BE2C (cell line): ENCODE data around the gene ATP5ME.

Experiments
- DNase-seq: peaks from one replicate; pipeline ENCODE4 v3.0.0-alpha.2; 2020
- H3K27me3 ChIP-seq: fragments of 250-450 bp; sonication (Bioruptor Pico); 2 replicates; pipeline ENCODE4 v1.5.1; 2020; ENCODE audit warnings: mild to moderate bottlenecking
- H3K36me3 ChIP-seq: fragments of 250-450 bp; sonication (Bioruptor Pico); 2 replicates; pipeline ENCODE4 v1.5.1; 2020; ENCODE audit warnings: mild to moderate bottlenecking
- H3K4me1 ChIP-seq: fragments of 250-450 bp; sonication (Bioruptor Pico); 2 replicates; pipeline ENCODE4 v1.5.1; 2020
- H3K4me3 ChIP-seq: 2 replicates; pipeline ENCODE4 v1.5.1; 2011; ENCODE audit warnings: low read depth, low read length
- H3K9me3 ChIP-seq: fragments of 250-450 bp; sonication (Bioruptor Pico); 2 replicates; pipeline ENCODE4 v1.5.1; 2020
- CTCF ChIP-seq: IDR thresholded peaks from 2 replicates; pipeline ENCODE4 v1.5.1; 2012; ENCODE audit warnings: mild to moderate bottlenecking, low read depth, low read length

Gene ATP5ME

GRCh38 chr4:688854-689681 lies 15.0 kb upstream of the ATP5ME start, which contains the start of gene SLC49A3:
Gene SLC49A3, minus strand, starts transcription at chr4:689151. Its CDS starts 24 bp downstream, at chr4:689127.
- DNase-seq = no peak
- Histone ChIP-seq H3K9me3 (no peaks in the 10 kb centered on the region), H3K4me3 (no peak within 1 kb of the TSS), H3K27me3 (no peaks in the 10 kb centered on the region), H3K36me3 (no peaks in the 10 kb centered on the region), H3K4me1 (no peaks in the 10 kb centered on the region; the same call in 1 of the 2 replicates)
- no peak for TF ChIP-seq CTCF

GRCh38 chr4:687971-688853 lies 14.1 kb upstream of the ATP5ME start:
- TF ChIP-seq CTCF = no peak
- H3K9me3 ChIP-seq = no peaks in the 10 kb centered on the region
- H3K36me3 ChIP-seq = no peaks in the 10 kb centered on the region
- no peak for DNase-seq
- no peaks in the 10 kb centered on the region for H3K27me3 ChIP-seq
- H3K4me3 ChIP-seq = no peak overlapping the region
- peaks cover 4% of the 10 kb centered on the region for H3K4me1 ChIP-seq

- no peaks in the 10 kb centered on the region for H3K27me3 ChIP-seq
- no peak for TF ChIP-seq CTCF
- H3K4me3 ChIP-seq = no peak overlapping the region
- peaks cover 4% of the 10 kb centered on the region for H3K4me1 ChIP-seq
- H3K36me3 ChIP-seq = no peaks in the 10 kb centered on the region
- DNase-seq = peak; percentile 27
- H3K9me3 ChIP-seq = no peaks in the 10 kb centered on the region
Measured at GRCh38 chr4:687048-687970, 13.2 kb upstream of the ATP5ME start.

GRCh38 chr4:686413-687040 lies 12.5 kb upstream of the ATP5ME start:
- DNase-seq = peak; percentile 12
- no peaks in the 10 kb centered on the region for H3K9me3 ChIP-seq
- no peak for TF ChIP-seq CTCF
- H3K36me3 ChIP-seq = no peaks in the 10 kb centered on the region
- H3K4me3 ChIP-seq = no peak overlapping the region
- H3K27me3 ChIP-seq = no peaks in the 10 kb centered on the region
- peaks cover 4% of the 10 kb centered on the region for H3K4me1 ChIP-seq

- Histone ChIP-seq H3K4me3 (no peak overlapping the region), H3K9me3 (no peaks in the 10 kb centered on the region), H3K36me3 (no peaks in the 10 kb centered on the region), H3K4me1 (peaks cover 4% of the 10 kb centered on the region), H3K27me3 (no peaks in the 10 kb centered on the region)
- DNase-seq = no peak
- TF ChIP-seq CTCF = no peak
Measured at GRCh38 chr4:685679-686412, 11.8 kb upstream of the ATP5ME start.
